GM18858 (cell line): Measurements from ENCODE around the gene GNB1.
"Not testable (repeated sequence)": the region's sequence is repeated elsewhere in the genome, so short reads cannot be mapped to it uniquely, and the experiment has no call there.

Source experiments
- ATAC-seq: cut with Tn5 transposase; IDR thresholded peaks from one replicate; pipeline ENCODE4 v1.9.1; 2021; ENCODE audit not compliant: unreplicated experiment

GNB1 gene

GRCh38 chr1:1890506-1891348 lies at the start of gene GNB1:
Gene GNB1, minus strand, starts transcription at chr1:1891087. Its CDS starts 65,634 bp downstream, at chr1:1825453.
- peak; percentile 61 for ATAC-seq

- no peak for ATAC-seq
These were observed 49.2 kb upstream of the GNB1 start for GRCh38 chr1:1940123-1940425.

- no peak for ATAC-seq
These were observed 48.6 kb upstream of the GNB1 start for GRCh38 chr1:1939296-1940122.

- ATAC-seq = no peak
These were observed 47.9 kb upstream of the GNB1 start for GRCh38 chr1:1938613-1939295.

- no peak for ATAC-seq
These were observed 47.3 kb upstream of the GNB1 start for GRCh38 chr1:1938276-1938573.

- no peak for ATAC-seq
These were observed 46.8 kb upstream of the GNB1 start for GRCh38 chr1:1937549-1938275.

- no peak for ATAC-seq
These were observed 46.2 kb upstream of the GNB1 start for GRCh38 chr1:1937061-1937460.

- not testable (repeated sequence) for ATAC-seq
These were observed 44.0 kb upstream of the GNB1 start for GRCh38 chr1:1934848-1935247.

- no peak for ATAC-seq
These were observed 39.0 kb upstream of the GNB1 start for GRCh38 chr1:1929639-1930545.

- no peak for ATAC-seq
These were observed 38.3 kb upstream of the GNB1 start for GRCh38 chr1:1929102-1929638.

GRCh38 chr1:1928231-1929101 lies 37.6 kb upstream of the GNB1 start:
- ATAC-seq = no peak

GRCh38 chr1:1927751-1928150 lies 36.9 kb upstream of the GNB1 start:
- no peak for ATAC-seq

- ATAC-seq = no peak
These were observed 36.2 kb upstream of the GNB1 start for GRCh38 chr1:1926886-1927660.

GRCh38 chr1:1926346-1926811 lies 35.5 kb upstream of the GNB1 start:
- no peak for ATAC-seq

- ATAC-seq = no peak
These were observed 34.8 kb upstream of the GNB1 start for GRCh38 chr1:1925437-1926345.

GRCh38 chr1:1924849-1925248 lies 34.0 kb upstream of the GNB1 start:
- ATAC-seq = no peak

GRCh38 chr1:1924386-1924785 lies 33.5 kb upstream of the GNB1 start:
- no peak for ATAC-seq
